GM23338 (cell line): ENCODE measurements around the gene CDC73. TPM values are rescaled to one million over a fixed set of nuclear protein-coding genes. Genes with fewer than 3 reads are reported as not detected.

Experiments
- ATAC-seq: fragments of 200-7000 bp; cut with Tn5 transposase; 3 replicates; pipeline ENCODE4 v1.9.1; 2020
- DNase-seq: peaks from one replicate; pipeline ENCODE4 v3.0.0-alpha.2; 2015; ENCODE audit warnings: low spot score
- H2AFZ ChIP-seq: fragments of 200-600 bp; sonication (generic); 2 replicates; pipeline ENCODE4 v1.8.0; 2016; ENCODE audit warnings: antibody characterized with exemption, mild to moderate bottlenecking, moderate library complexity
- H3F3A ChIP-seq: fragments of 200-600 bp; sonication (generic); replicated peaks from 2 replicates; pipeline ENCODE4 v1.8.0; 2017; ENCODE audit warnings: antibody characterized with exemption, mixed run types, low read depth
- H3K27ac ChIP-seq: fragments of 200-600 bp; sonication (generic); 2 replicates; pipeline ENCODE4 v1.6.1; 2016; ENCODE audit warnings: low read depth
- H3K27me3 ChIP-seq: fragments of 200-600 bp; sonication (generic); 2 replicates; pipeline ENCODE4 v1.8.0; 2016; ENCODE audit warnings: mild to moderate bottlenecking, mixed run types, moderate library complexity; ENCODE audit not compliant: insufficient read depth
- H3K36me3 ChIP-seq: fragments of 200-600 bp; sonication (generic); 2 replicates; pipeline ENCODE4 v1.8.0; 2016; ENCODE audit warnings: mild to moderate bottlenecking; ENCODE audit not compliant: insufficient read depth
- H3K4me1 ChIP-seq: fragments of 200-600 bp; sonication (generic); 2 replicates; pipeline ENCODE4 v1.8.0; 2016; ENCODE audit warnings: mild to moderate bottlenecking, moderate library complexity; ENCODE audit not compliant: insufficient read depth
- H3K4me2 ChIP-seq: fragments of 200-600 bp; sonication (generic); 2 replicates; pipeline ENCODE4 v1.7.1; 2017; ENCODE audit warnings: mixed run types
- H3K4me3 ChIP-seq: fragments of 200-600 bp; sonication (generic); 2 replicates; pipeline ENCODE4 v1.6.1; 2016; ENCODE audit warnings: mixed run types
- H3K79me2 ChIP-seq: fragments of 200-600 bp; sonication (generic); replicated peaks from 2 replicates; pipeline ENCODE4 v1.8.0; 2017; ENCODE audit warnings: mild to moderate bottlenecking; ENCODE audit not compliant: insufficient read depth
- H3K9me2 ChIP-seq: fragments of 200-600 bp; sonication (generic); 2 replicates; pipeline ENCODE4 v1.8.0; 2017; ENCODE audit not compliant: insufficient read depth
- H4K20me1 ChIP-seq: fragments of 200-600 bp; sonication (generic); replicated peaks from 2 replicates; pipeline ENCODE4 v1.8.0; 2017; ENCODE audit warnings: mild to moderate bottlenecking; ENCODE audit not compliant: insufficient read depth
- H3K27ac Mint-ChIP-seq: 2 replicates; pipeline ENCODE4 v1.8.0; 2020; ENCODE audit warnings: inconsistent platforms, mild to moderate bottlenecking, moderate library complexity, mixed read lengths
- H3K27me3 Mint-ChIP-seq: 3 replicates; pipeline ENCODE4 v1.8.0; 2022; ENCODE audit warnings: low read depth, mild to moderate bottlenecking, moderate library complexity, mixed read lengths, inconsistent platforms; ENCODE audit not compliant: insufficient read depth, poor library complexity
- H3K36me3 Mint-ChIP-seq: 3 replicates; pipeline ENCODE4 v1.8.0; 2021; ENCODE audit warnings: low read depth, mild to moderate bottlenecking, inconsistent platforms, moderate library complexity, mixed read lengths
- H3K4me1 Mint-ChIP-seq: 3 replicates; pipeline ENCODE4 v1.8.0; 2020; ENCODE audit warnings: mild to moderate bottlenecking, inconsistent platforms, mixed read lengths
- H3K4me3 Mint-ChIP-seq: 3 replicates; pipeline ENCODE4 v1.8.0; 2021; ENCODE audit warnings: moderate library complexity, mild to moderate bottlenecking, inconsistent platforms, mixed read lengths
- H3K9me3 Mint-ChIP-seq: 3 replicates; pipeline ENCODE4 v1.8.0; 2020; ENCODE audit warnings: moderate library complexity, mild to moderate bottlenecking, inconsistent platforms, mixed read lengths
- CREB1 ChIP-seq: fragments of 250-450 bp; sonication (Bioruptor Pico); IDR thresholded peaks from 2 replicates; pipeline ENCODE4 v1.5.0; 2020; ENCODE audit warnings: low read depth, mild to moderate bottlenecking, moderate library complexity
- CTCF ChIP-seq, 2 experiments: fragments of 200-600 bp in 1 of 2; sonication (generic) in 1 of 2; conservative IDR thresholded peaks; 2 replicates each; pipeline versions ENCODE4 v1.5.1 to v1.6.1; 2016 to 2017; ENCODE audit warnings: antibody characterized with exemption in 2 of 2, low read depth in 2 of 2, mild to moderate bottlenecking in 2 of 2, moderate library complexity in 1 of 2
- EZH2 ChIP-seq: fragments of 200-600 bp; sonication (generic); IDR thresholded peaks from one replicate; pipeline ENCODE4 v1.8.0; 2017; ENCODE audit warnings: antibody characterized with exemption, mild to moderate bottlenecking, low read depth; ENCODE audit not compliant: unreplicated experiment
- EZH2phosphoT487 ChIP-seq: fragments of 200-600 bp; sonication (generic); IDR thresholded peaks from one replicate; pipeline ENCODE4 v1.8.1; 2018; ENCODE audit warnings: antibody characterized with exemption; ENCODE audit not compliant: unreplicated experiment
- JUNB ChIP-seq: IDR thresholded peaks from one replicate; pipeline ENCODE4 v1.6.1; 2016; ENCODE audit warnings: antibody characterized with exemption; ENCODE audit not compliant: unreplicated experiment
- NANOG ChIP-seq: IDR thresholded peaks from 2 replicates; pipeline ENCODE4 v1.6.1; 2016; ENCODE audit warnings: antibody characterized with exemption, borderline replicate concordance
- REST ChIP-seq: IDR thresholded peaks from one replicate; pipeline ENCODE4 v1.6.1; 2018; ENCODE audit warnings: antibody characterized with exemption; ENCODE audit not compliant: unreplicated experiment
- STAT1 ChIP-seq: IDR thresholded peaks from one replicate; pipeline ENCODE4 v1.6.1; 2016; ENCODE audit warnings: antibody characterized with exemption; ENCODE audit not compliant: unreplicated experiment
- ZNF114 ChIP-seq: fragments of 250-450 bp; sonication (Bioruptor Pico); IDR thresholded peaks from 2 replicates; pipeline ENCODE4 v1.5.0; 2020; ENCODE audit warnings: mild to moderate bottlenecking, moderate library complexity
- ZNF331 ChIP-seq: fragments of 250-450 bp; sonication (Bioruptor Pico); IDR thresholded peaks from 2 replicates; pipeline ENCODE4 v1.5.0; 2020; ENCODE audit warnings: low read depth, mild to moderate bottlenecking, moderate library complexity
- polyA plus RNA-seq: library from polyadenylated mRNA; unstranded; fragments of >200 nt; fragmentation: Nextera tagmentation; extraction: Ambion mirVana; gene quantifications from 2 replicates; pipeline ENCODE4 v1.2.1, GENCODE V29; 2016
- total RNA-seq: library from RNA; depleted of rRNA; stranded (reverse); fragments of >200 nt; shearing (Covaris generic); gene quantifications from 2 replicates; pipeline ENCODE4 v1.2.3, GENCODE V29; 2014
- TF ChIP-seq, protein P1 (sequence below): IDR thresholded peaks from 2 replicates; pipeline ENCODE4 v1.6.1; 2016; ENCODE audit warnings: antibody characterized with exemption

Gene CDC73
- total and polyA plus RNA-seq, 2 experiments from 2014 or later: 40.4 to 63.2 TPM

- no peak overlapping the region for H3K4me3 Mint-ChIP-seq
- Histone ChIP-seq H2AFZ (no peak overlapping the region), H4K20me1 (no peaks in the 10 kb centered on the region), H3K4me1 (no peaks in the 10 kb centered on the region), H3K27ac (no peak overlapping the region), H3K27me3 (no peaks in the 10 kb centered on the region), H3K4me2 (no peak overlapping the region), H3K79me2 (peaks cover 44% of the 10 kb centered on the region), H3K4me3 (no peak overlapping the region), H3K9me2 (no peaks in the 10 kb centered on the region), H3F3A (no peaks in the 10 kb centered on the region), H3K36me3 (peaks cover 5% of the 10 kb centered on the region; the same call in 1 of the 2 replicates)
- no peak for ATAC-seq
- no peaks in the 10 kb centered on the region; the same call in 2 of the 3 replicates for H3K4me1 Mint-ChIP-seq
- H3K36me3 Mint-ChIP-seq: peaks cover 21% of the 10 kb centered on the region
- no peaks in the 10 kb centered on the region for H3K9me3 Mint-ChIP-seq
- TF ChIP-seq REST: no peak
- no peak for TF ChIP-seq EZH2phosphoT487
- TF ChIP-seq CTCF (conservative IDR thresholded peaks at IDR 0.05; ENCODE audit: low read depth in 2 of 2): no peak
- TF ChIP-seq, protein P1, sequence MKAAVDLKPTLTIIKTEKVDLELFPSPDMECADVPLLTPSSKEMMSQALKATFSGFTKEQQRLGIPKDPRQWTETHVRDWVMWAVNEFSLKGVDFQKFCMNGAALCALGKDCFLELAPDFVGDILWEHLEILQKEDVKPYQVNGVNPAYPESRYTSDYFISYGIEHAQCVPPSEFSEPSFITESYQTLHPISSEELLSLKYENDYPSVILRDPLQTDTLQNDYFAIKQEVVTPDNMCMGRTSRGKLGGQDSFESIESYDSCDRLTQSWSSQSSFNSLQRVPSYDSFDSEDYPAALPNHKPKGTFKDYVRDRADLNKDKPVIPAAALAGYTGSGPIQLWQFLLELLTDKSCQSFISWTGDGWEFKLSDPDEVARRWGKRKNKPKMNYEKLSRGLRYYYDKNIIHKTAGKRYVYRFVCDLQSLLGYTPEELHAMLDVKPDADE: no peak
- no peak for TF ChIP-seq NANOG
- no peak for TF ChIP-seq ZNF331 (CRISPR knock-in tag)
- TF ChIP-seq CREB1 (CRISPR knock-in tag): no peak
- no peak for TF ChIP-seq ZNF114 (CRISPR knock-in tag)
- no peak for TF ChIP-seq STAT1
- no peak for TF ChIP-seq JUNB
- no peak for TF ChIP-seq EZH2
- DNase-seq: no peak
- H3K27ac Mint-ChIP-seq: peak overlapping the region; percentile 16; the same call in 1 of the 2 replicates
- H3K27me3 Mint-ChIP-seq: peaks cover 2% of the 10 kb centered on the region
Measured at GRCh38 chr1:193201021-193201420, 79.2 kb downstream of the CDC73 start.
